K562 (cell line): ENCODE measurements around the gene ZNF219. TPM values are rescaled to one million over a fixed set of nuclear protein-coding genes. Genes with fewer than 3 reads are reported as not detected.

ENCODE experiments used
- CREB3L1 ChIP-seq: fragments of 450-650 bp; IDR thresholded peaks from 2 replicates; pipeline ENCODE4 v1.6.1; 2014; ENCODE audit warnings: low read depth, mild to moderate bottlenecking, moderate library complexity, borderline replicate concordance
- EGR1 ChIP-seq: fragments of 450-650 bp; conservative IDR thresholded peaks from 2 replicates; pipeline ENCODE4 v1.6.1; 2017; ENCODE audit warnings: mild to moderate bottlenecking
- EP300 ChIP-seq: IDR thresholded peaks from 2 replicates; pipeline ENCODE4 v1.6.1; 2012; ENCODE audit warnings: low read length, improper control_type of control experiment
- HMGXB4 ChIP-seq: sonication (generic); formaldehyde crosslinking; IDR thresholded peaks from 2 replicates; pipeline ENCODE4 v1.8.1; 2023; ENCODE audit warnings: mild to moderate bottlenecking, missing genetic modification reagents
- LEF1 ChIP-seq: fragments of 450-650 bp; IDR thresholded peaks from 2 replicates; pipeline ENCODE4 v1.6.1; 2016; ENCODE audit warnings: mild to moderate bottlenecking
- MCM5 ChIP-seq: fragments of 450-650 bp; IDR thresholded peaks from 2 replicates; pipeline ENCODE4 v1.6.1; 2016; ENCODE audit warnings: low read depth
- MED1 ChIP-seq: sonication (generic); formaldehyde crosslinking; IDR thresholded peaks from 2 replicates; pipeline ENCODE4 v1.8.1; 2023; ENCODE audit warnings: missing genetic modification reagents, borderline replicate concordance
- NRF1 ChIP-seq, 2 experiments: fragments of 450-650 bp; IDR thresholded peaks in 1 of 2; conservative IDR thresholded peaks in 1 of 2; 2 replicates each; pipeline ENCODE4 v1.6.1; 2014; ENCODE audit warnings: mild to moderate bottlenecking in 2 of 2
- OTX1 ChIP-seq: fragments of 450-650 bp; formaldehyde crosslinking; IDR thresholded peaks from 2 replicates; pipeline ENCODE4 v1.4.0; 2022; ENCODE audit warnings: mild to moderate bottlenecking
- SMARCA5 ChIP-seq: fragments of 450-650 bp; IDR thresholded peaks from 2 replicates; pipeline ENCODE4 v1.6.1; 2016
- SNRNP70 ChIP-seq: fragments of 200-400 bp; formaldehyde crosslinking; optimal IDR thresholded peaks from 2 replicates; pipeline ENCODE3; 2017; ENCODE audit warnings: low read depth, low read length
- TCF3 ChIP-seq: sonication (generic); formaldehyde crosslinking; IDR thresholded peaks from 2 replicates; pipeline ENCODE4 v1.4.0; 2020; ENCODE audit warnings: mild to moderate bottlenecking, missing genetic modification reagents
- ZBTB12 ChIP-seq: fragments of 250-450 bp; sonication (Bioruptor Pico); IDR thresholded peaks from 2 replicates; pipeline ENCODE4 v1.4.0; 2020
- ZNF184 ChIP-seq: sonication (generic); formaldehyde crosslinking; IDR thresholded peaks from 2 replicates; pipeline ENCODE4 v1.5.0; 2020; ENCODE audit warnings: missing genetic modification reagents
- polyA plus RNA-seq, 8 experiments: library from polyadenylated mRNA; depleted of rRNA in 4 of 8; stranded (reverse) in 5 of 8; unstranded in 3 of 8; fragments of >200 nt; fragmentation: Nextera tagmentation in 2 of 8; fragmentation: Illumina TruSeq in 1 of 8; extraction: Ambion mirVana in 2 of 8; extraction: Trizol in 1 of 8; gene quantifications; 2 replicates each; pipeline versions ENCODE4 v1.2.1 to v1.2.3, GENCODE V29; 2011 to 2014; ENCODE audit warnings: inconsistent platforms in 1 of 8, missing spikeins in 1 of 8
- total RNA-seq, 7 experiments: library from RNA; depleted of rRNA in 6 of 7; stranded (reverse); fragments of >200 nt in 6 of 7; fragmentation: Illumina TruSeq in 2 of 7; extraction: Trizol in 2 of 7; gene quantifications; 2 replicates each; pipeline versions ENCODE4 v1.2.1 to v1.2.3, GENCODE V29; 2011 to 2021; ENCODE audit warnings: low replicate concordance in 1 of 7
- TF ChIP-seq, protein P1 (sequence below): fragments of 200-400 bp; formaldehyde crosslinking; IDR thresholded peaks from 2 replicates; pipeline ENCODE4 v1.6.1; 2017; ENCODE audit warnings: mild to moderate bottlenecking, low read depth, low read length, moderate library complexity
- TF ChIP-seq, protein P2 (sequence below): fragments of 450-650 bp; formaldehyde crosslinking; IDR thresholded peaks from 2 replicates; pipeline ENCODE4 v1.4.0; 2020; ENCODE audit warnings: mild to moderate bottlenecking, mixed read lengths
- TF ChIP-seq, protein P3 (sequence below): fragments of 250-450 bp; sonication (Bioruptor Pico); IDR thresholded peaks from 2 replicates; pipeline ENCODE4 v1.5.0; 2022; ENCODE audit warnings: mild to moderate bottlenecking
- TF ChIP-seq, protein P4 (sequence below): fragments of 250-450 bp; sonication (Bioruptor Pico); IDR thresholded peaks from 2 replicates; pipeline ENCODE4 v1.5.0; 2021

The ZNF219 gene
- total and polyA plus RNA-seq, 9 of the 15 experiments (the other 6 are each of a cell fraction or from before 2014, with no cell fraction given): 0.29 to 10.6 (median 2.8) TPM

DNA sequence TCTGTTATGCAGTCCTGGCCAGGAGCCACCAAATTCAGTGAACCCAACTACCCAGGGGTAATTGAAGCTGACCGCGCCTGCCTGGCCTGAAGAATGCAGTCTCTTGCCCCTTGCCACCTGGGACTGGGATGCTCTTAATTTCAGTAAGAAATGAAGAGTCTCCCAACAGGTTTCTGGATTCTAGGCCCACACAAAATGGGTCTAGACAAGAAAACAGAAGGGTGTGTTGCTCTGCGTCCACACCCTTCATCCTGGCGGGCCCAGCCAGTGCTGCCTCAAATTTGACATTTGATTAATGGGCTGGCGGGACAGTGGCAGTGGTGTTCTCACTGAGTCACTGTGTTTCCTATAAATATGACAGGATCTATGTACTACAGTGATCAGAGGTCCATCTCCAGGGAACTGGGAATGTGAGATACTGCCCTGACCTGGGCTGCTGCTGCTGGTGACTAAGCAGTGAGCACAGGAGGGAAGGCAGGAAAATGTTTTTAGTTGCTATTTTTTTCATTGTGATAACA is 8.9 kb upstream of the ZNF219 start (continued):
- TF ChIP-seq, protein P1, sequence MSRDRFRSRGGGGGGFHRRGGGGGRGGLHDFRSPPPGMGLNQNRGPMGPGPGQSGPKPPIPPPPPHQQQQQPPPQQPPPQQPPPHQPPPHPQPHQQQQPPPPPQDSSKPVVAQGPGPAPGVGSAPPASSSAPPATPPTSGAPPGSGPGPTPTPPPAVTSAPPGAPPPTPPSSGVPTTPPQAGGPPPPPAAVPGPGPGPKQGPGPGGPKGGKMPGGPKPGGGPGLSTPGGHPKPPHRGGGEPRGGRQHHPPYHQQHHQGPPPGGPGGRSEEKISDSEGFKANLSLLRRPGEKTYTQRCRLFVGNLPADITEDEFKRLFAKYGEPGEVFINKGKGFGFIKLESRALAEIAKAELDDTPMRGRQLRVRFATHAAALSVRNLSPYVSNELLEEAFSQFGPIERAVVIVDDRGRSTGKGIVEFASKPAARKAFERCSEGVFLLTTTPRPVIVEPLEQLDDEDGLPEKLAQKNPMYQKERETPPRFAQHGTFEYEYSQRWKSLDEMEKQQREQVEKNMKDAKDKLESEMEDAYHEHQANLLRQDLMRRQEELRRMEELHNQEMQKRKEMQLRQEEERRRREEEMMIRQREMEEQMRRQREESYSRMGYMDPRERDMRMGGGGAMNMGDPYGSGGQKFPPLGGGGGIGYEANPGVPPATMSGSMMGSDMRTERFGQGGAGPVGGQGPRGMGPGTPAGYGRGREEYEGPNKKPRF: no peak
- TF ChIP-seq TCF3 (peak; percentile 76), MCM5 (no peak), LEF1 (peak; percentile 25; the same call in 1 of the 2 replicates), EGR1 (no peak), MED1 (no peak), SMARCA5 (no peak), SNRNP70 (no peak), ZBTB12 (CRISPR knock-in tag) (no peak), ZNF184 (CRISPR knock-in tag) (no peak), EP300 (peak; percentile 48; the same call in 1 of the 2 replicates), OTX1 (no peak), NRF1 (conservative IDR thresholded peaks at IDR 0.05 in 1 of 2, IDR thresholded peaks at IDR 0.05 in 1 of 2) (no peak), CREB3L1 (no peak), HMGXB4 (no peak)
- TF ChIP-seq, protein P2, sequence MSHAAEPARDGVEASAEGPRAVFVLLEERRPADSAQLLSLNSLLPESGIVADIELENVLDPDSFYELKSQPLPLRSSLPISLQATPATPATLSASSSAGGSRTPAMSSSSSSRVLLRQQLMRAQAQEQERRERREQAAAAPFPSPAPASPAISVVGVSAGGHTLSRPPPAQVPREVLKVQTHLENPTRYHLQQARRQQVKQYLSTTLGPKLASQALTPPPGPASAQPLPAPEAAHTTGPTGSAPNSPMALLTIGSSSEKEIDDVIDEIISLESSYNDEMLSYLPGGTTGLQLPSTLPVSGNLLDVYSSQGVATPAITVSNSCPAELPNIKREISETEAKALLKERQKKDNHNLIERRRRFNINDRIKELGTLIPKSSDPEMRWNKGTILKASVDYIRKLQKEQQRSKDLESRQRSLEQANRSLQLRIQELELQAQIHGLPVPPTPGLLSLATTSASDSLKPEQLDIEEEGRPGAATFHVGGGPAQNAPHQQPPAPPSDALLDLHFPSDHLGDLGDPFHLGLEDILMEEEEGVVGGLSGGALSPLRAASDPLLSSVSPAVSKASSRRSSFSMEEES (CRISPR knock-in tag): no peak
- TF ChIP-seq, protein P3, sequence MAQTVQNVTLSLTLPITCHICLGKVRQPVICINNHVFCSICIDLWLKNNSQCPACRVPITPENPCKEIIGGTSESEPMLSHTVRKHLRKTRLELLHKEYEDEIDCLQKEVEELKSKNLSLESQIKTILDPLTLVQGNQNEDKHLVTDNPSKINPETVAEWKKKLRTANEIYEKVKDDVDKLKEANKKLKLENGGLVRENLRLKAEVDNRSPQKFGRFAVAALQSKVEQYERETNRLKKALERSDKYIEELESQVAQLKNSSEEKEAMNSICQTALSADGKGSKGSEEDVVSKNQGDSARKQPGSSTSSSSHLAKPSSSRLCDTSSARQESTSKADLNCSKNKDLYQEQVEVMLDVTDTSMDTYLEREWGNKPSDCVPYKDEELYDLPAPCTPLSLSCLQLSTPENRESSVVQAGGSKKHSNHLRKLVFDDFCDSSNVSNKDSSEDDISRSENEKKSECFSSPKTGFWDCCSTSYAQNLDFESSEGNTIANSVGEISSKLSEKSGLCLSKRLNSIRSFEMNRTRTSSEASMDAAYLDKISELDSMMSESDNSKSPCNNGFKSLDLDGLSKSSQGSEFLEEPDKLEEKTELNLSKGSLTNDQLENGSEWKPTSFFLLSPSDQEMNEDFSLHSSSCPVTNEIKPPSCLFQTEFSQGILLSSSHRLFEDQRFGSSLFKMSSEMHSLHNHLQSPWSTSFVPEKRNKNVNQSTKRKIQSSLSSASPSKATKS (CRISPR knock-in tag): no peak
- TF ChIP-seq, protein P4, sequence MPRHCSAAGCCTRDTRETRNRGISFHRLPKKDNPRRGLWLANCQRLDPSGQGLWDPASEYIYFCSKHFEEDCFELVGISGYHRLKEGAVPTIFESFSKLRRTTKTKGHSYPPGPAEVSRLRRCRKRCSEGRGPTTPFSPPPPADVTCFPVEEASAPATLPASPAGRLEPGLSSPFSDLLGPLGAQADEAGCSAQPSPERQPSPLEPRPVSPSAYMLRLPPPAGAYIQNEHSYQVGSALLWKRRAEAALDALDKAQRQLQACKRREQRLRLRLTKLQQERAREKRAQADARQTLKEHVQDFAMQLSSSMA (CRISPR knock-in tag): no peak
